ENCODE results near the gene PPIE. TPM values are rescaled to one million over a fixed set of nuclear protein-coding genes. Genes with fewer than 3 reads are reported as not detected.
A peak's percentile ranks its signal among the peaks of the same experiment; 100 is the strongest.
"Not testable (repeated sequence)": the region's sequence is repeated elsewhere in the genome, so short reads cannot be mapped to it uniquely, and the experiment has no call there.

The PPIE gene
- total RNA-seq, 1 donor from 2014 or later, result 29.8 TPM

GRCh38 chr1:39757501-39757900 lies 18.8 kb downstream of the PPIE start:
- no peak for DNase-seq (ENCODE audit: low read depth)

DNA sequence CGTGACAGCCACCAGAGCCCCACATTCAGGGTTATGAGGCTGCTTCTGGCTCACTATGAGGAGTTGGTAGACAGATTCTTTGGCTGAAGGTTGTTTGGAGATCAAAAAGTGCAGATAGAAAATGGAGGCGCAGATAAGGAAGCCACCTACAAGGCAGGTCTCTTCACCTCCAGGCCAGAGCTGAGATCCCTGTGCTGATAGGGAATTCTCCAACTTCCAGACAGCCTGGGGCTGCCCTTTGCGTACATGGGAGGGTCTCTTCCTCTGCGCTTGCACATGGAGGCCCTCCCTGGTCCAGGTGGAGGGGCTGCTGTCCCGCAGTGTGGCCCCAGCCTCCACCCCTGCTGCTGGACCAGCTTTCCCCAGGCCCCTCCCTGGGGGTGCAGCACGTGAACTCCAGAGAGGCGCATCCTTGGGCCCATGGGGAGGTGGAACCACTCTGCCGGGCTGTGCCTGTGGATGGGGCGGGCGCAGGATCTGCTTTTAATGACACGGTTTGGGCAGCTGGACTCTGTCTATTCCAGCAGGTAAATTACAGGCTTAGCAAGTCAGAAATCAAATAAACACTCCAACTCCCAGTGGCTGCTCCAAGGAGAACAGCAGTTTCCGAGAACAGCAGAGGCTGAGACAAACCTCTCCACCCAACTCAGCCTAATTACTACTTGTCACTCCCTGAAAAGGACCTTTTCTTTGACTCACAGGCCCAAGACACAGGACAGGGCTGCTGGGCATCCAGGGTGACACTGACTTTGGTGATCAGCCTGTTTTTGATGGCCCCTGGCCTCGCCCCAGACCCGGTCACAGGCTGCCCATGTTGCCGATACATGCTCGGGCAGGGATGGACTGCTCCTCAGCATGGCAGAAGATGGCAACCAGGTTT lies 20.1 kb downstream of the PPIE start:
- no peak for DNase-seq (ENCODE audit: low read depth)

DNA sequence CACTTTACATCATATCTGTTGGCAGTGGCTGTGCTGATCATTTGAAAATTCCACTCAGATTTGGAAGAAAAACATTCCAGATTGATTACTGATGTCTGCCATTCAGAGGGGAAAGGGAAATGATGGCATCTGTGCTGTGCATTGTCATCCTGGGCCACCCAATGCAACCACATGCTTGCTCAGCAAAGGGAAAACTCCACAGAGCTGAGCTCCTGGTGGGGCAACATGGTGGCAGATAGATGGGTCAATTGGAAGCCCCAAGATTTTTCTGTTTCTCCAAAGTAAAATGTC lies 20.7 kb downstream of the PPIE start:
- DNase-seq (ENCODE audit: low read depth), result no peak

DNA sequence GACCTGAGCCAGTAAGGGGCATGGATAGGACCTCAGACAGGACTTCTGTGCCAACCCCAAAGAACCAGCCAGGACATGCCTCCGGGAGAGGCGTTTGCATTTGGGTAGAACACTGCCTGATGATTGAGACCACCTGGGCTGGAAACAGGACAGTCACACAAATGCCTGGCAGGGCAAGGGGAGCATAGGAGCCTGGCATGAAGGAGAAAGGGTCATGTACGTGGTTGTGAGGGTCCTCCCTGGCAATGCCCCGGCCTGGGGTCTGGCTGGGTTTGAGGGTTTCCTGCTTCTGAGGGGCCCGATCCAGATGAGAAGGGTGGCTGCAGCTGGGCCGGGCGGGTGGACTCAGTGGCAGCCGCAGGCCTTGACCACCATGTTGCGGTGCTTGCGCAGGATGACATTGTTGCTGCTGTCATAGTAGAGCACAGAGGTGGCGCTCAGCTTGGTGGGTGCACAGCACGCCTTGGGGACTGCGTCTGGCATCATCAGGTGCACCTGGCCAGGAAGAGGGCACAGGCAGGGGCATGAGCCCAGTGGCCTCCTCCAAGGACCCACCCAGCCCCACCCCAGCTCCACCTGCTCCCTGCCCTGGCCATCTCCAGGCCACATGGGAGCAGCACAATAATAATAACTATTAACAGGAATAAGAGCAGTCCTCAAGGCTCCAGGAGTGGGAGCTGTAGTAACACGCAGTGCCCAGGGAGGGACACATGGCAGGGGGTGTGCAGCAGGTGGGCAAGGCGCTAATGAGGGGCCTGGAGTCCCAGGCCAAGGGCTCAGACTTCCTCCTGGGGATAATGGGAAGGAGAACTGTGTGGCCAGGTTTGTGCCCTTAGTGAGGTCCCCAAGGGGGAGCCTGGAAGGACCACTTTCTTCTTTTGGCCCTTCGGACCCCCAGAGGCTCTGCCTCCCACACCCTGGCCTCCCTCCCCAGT lies 21.7 kb downstream of the PPIE start:
- DNase-seq (ENCODE audit: low read depth), result no peak

- no peak for DNase-seq (ENCODE audit: low read depth)
Observed at GRCh38 chr1:39761016-39761415, 22.3 kb downstream of the PPIE start.

DNA sequence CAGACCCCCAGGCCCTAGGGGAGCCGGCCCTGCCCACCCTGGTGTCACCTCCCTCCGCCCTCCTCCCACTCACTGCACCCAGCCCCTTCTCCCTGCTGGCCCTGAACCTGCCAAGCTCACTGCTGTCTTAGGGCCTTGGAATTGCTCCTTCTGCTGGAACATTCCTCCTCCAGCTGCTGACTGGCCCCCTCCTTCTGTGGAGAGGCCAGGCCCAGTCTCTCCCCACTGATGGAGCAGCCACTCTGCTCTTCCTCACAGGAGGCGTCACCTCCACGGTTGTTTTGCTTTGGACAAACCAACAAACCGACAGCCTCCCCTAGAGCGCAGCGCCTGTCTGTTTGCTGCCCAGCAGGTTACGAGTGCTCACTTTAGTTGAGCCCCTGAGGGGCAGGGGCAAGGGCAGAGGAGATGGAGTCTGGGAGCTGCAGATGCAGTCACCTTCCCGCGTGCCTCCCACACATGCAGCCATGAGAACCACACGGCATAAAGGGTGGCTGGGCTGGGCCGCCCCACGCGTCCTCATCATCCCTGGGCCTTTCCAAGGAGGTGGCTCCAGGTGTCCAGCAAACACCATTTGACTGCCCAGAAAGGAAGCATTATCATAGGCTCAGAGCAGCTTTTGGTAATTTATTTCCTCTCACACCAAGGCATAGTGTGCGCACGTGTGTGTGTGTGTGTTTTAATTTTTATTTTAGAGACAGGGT lies 23.0 kb downstream of the PPIE start:
- DNase-seq (ENCODE audit: low read depth), result no peak

DNA sequence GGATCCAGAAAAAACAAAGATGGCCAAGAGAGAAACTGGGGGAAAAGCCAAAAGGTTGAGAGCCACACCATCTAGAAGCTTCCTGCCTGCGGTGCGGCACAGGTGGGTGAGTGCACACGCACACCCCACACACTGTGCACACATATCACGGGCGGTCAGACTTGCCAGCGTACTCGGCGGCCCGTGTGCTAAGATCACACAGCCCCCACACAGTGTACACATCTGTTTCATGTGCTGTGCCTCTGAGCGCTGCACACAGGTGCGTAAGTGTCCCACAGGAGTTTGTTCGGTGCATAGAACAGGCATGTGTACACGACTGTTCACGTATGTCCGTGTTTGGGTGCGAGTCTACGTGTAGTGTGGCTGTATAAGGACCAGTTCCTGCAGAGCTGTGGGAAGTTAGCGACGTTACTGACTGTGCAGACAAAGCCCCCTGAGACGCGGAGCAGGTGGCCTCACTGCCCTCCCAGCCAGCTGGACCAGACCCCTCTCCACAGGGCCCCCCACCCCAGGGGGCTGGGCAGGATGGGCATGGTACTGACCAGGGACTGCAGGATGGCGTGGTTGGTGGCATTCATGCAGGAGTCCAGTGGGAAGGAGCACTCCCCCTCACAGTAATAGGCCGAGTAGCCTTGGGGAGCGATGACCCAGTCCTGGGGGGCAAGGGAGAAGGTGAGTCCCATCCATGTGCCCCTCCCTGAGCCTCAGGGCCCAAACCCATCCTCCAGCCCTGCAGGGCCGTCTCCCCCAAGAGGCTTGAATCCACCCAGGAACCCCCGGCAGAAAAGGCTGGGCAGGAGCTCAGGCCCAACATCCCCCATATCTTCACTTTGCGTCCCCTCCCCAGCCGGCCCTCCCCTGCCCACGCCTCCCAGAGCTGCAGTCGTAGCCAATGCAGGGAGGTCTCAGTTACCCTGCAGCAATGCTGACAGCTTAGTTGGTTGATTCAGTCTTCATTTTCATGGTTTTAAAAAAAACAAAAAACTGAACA lies 24.2 kb downstream of the PPIE start:
- no peak for DNase-seq (ENCODE audit: low read depth)

GRCh38 chr1:39763619-39764374 lies 25.1 kb downstream of the PPIE start:
- not testable (repeated sequence) for DNase-seq (ENCODE audit: low read depth)

DNA sequence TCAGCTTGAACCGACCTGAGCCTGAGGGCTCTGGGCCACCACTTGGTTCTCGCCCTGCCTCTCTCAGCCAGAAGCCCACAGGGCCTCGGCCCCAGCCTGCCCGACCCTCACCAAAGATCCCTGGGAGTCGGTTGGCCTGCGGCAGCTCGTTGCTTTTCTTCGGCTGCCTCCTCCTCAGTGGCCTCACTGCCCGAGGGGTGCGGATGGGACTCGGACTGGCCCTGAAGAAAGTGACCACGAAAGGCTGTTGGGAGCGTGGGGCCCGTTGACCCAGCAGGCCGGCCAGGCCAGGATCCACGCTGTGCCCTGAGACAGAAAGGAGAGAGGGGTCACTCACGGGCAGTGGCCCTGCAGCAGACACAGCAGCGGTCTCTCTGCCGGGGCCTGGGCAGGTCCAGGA lies 25.8 kb downstream of the PPIE start:
- not testable (repeated sequence) for DNase-seq (ENCODE audit: low read depth)

GRCh38 chr1:39766466-39766865 lies 27.8 kb downstream of the PPIE start:
- not testable (repeated sequence) for DNase-seq (ENCODE audit: low read depth)

DNA sequence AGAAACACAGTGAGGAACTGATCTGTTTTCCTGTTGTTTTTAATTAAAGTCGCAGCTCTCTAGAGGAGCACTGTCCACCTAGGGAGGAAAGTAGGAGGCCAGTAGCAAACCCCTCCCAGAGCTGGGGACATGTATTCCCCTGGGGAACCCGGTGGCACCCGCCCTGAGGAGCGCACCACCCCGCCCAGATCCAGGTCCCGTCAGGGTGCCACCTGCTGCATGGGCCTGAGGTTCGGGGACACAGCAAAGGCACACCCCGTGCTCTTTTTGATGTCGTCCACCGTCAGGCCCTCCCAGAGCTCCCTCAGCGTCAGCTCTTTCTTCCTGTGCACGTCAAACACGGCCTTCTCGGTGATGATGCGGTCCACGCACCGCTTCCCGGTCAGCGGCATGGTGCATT lies 30.8 kb downstream of the PPIE start:
- DNase-seq (ENCODE audit: low read depth), result not testable (repeated sequence)

- DNase-seq (ENCODE audit: low read depth), result not testable (repeated sequence)
Observed at GRCh38 chr1:39770100-39771021, 31.7 kb downstream of the PPIE start.

GRCh38 chr1:39771022-39771532 lies 32.4 kb downstream of the PPIE start, which contains the start of gene OXCT2:
Gene OXCT2 (minus strand): TSS chr1:39771348. CDS start chr1:39771255, 93 bp downstream.
- DNase-seq (ENCODE audit: low read depth), result not testable (repeated sequence)

GRCh38 chr1:39773369-39773979 lies 34.8 kb downstream of the PPIE start:
- not testable (repeated sequence) for DNase-seq (ENCODE audit: low read depth)

DNA sequence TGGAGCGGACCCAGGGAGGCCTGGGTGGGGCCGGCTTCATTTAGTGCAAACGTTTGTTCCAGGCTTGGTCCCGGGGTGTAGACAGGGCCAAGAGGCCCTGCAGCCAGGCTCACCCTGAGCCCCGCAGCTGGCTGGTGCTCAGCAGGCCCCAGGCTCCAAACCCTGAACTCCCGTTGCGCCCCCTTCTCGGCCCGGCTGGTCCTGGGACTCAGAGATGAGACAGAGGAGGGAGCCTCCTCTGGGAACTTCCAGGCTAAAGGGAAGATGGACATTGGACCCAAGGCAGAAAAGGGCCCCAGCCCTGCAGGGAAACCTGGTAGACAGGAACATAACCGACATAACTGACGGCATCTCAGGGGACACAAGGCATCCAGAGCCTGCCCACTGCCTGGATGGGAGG lies 36.5 kb downstream of the PPIE start:
- DNase-seq (ENCODE audit: low read depth), result not testable (repeated sequence)

- DNase-seq (ENCODE audit: low read depth), result not testable (repeated sequence)
Observed at GRCh38 chr1:39775676-39776399, 37.2 kb downstream of the PPIE start.

DNA sequence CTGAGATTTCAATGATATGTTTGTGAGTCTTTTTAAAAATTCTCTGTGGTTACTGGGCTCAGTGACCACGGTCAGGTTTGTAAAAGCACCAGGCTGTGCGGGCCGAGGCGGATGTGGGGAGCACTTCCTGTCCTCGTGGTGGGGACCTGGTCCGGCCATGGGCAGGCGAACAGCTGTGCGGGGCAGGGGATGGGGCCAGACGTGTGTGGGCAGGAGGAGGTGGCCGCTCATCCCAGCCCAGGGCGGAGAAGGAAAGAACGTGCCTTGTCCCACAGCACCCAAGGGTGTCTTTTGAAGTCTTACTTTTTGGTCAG lies 37.7 kb downstream of the PPIE start:
- DNase-seq (ENCODE audit: low read depth), result peak; percentile 86

Data from myocyte (in vitro differentiated cells).